B cell (primary cell): ENCODE data around the gene ADAM19.

Experiments
- CTCF ChIP-seq: fragments of 200-600 bp; IDR thresholded peaks from one replicate; pipeline ENCODE4 v1.8.0; 2022; ENCODE audit warnings: antibody characterized with exemption, mild to moderate bottlenecking
- EZH2 ChIP-seq: IDR thresholded peaks from 2 replicates; pipeline ENCODE4 v1.6.1; 2012; ENCODE audit warnings: borderline replicate concordance, low read depth, mild to moderate bottlenecking, moderate library complexity, low read length; ENCODE audit not compliant: insufficient read depth, poor library complexity, severe bottlenecking

GRCh38 chr5:157460921-157461792 lies 114.4 kb downstream of the ADAM19 start:
- no peak for TF ChIP-seq CTCF
- no peak for TF ChIP-seq EZH2
